GM18951 (cell line): ENCODE data around the gene IL17C.

Experiments used
- POLR2A ChIP-seq: IDR thresholded peaks from 4 replicates; pipeline ENCODE4 v1.6.1; 2011; ENCODE audit warnings: mild to moderate bottlenecking; ENCODE audit not compliant: insufficient read length, insufficient read depth; ENCODE audit errors: extremely low read depth
- in situ Hi-C: fragments of 300-500 bp; cut with MboI; formaldehyde crosslinking; loops from one replicate; pipeline ENCODE4 v1.12.0; 2022; ENCODE audit warnings: low sequenced_read_pairs, mixed read lengths, inconsistent platforms; ENCODE audit not compliant: unreplicated experiment

Gene IL17C

DNA sequence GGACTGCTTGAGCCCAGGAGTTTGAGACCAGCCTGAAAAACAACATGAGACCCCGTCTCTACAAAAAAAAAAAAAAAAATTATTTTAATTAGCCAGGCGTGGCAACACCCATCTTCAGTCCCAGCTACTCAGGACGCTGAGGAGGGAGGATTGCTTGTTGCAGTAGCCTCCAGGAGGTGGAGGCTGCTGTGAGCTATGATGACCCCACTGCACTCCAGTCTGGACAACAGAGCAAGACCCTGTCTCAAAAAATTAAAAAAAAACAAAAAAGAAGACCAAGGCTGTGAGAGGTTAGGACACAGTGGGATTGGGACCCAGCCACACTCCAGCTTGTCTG is 49.3 kb downstream of the IL17C start:
- no peak for TF ChIP-seq POLR2A
- in situ Hi-C loops, result no loop called here

- TF ChIP-seq POLR2A, result no peak
Measured at GRCh38 chr16:88688013-88688778, 49.8 kb downstream of the IL17C start.

More at GRCh38 chr16:88688013-88688778, 49.8 kb downstream of the IL17C start:
- in situ Hi-C loops, result no loop called here
